Retinal pigment epithelial cell (primary cell): ENCODE data around the gene SH2B3.
"Not testable (repeated sequence)": the region's sequence is repeated elsewhere in the genome, so short reads cannot be mapped to it uniquely, and the experiment has no call there.

Source experiments
- DNase-seq: peaks from one replicate; pipeline ENCODE4 v3.0.0-alpha.2; 2010; ENCODE audit warnings: low read depth
- H3K4me3 ChIP-seq: 2 replicates; pipeline ENCODE4 v1.5.1; 2011; ENCODE audit warnings: mild to moderate bottlenecking, low read length, control low read depth, moderate library complexity
- CTCF ChIP-seq: conservative IDR thresholded peaks from 2 replicates; pipeline ENCODE4 v1.5.1; 2011; ENCODE audit warnings: low read depth, low read length, control low read depth, inconsistent platforms

Gene SH2B3

GRCh38 chr12:111398530-111398929 is 7.2 kb upstream of the SH2B3 start:
- no peak overlapping the region for H3K4me3 ChIP-seq
- DNase-seq = no peak
- TF ChIP-seq CTCF = no peak

- DNase-seq, H3K4me3 ChIP-seq: not testable (repeated sequence)
Observed at GRCh38 chr12:111399741-111400404, 5.8 kb upstream of the SH2B3 start.

GRCh38 chr12:111401167-111401605 is 4.5 kb upstream of the SH2B3 start:
- DNase-seq = no peak
- H3K4me3 ChIP-seq = no peak overlapping the region
- no peak for TF ChIP-seq CTCF

GRCh38 chr12:111402490-111402824 is 3.3 kb upstream of the SH2B3 start:
- not testable (repeated sequence) for H3K4me3 ChIP-seq, DNase-seq

- peak overlapping the region; percentile 58 for H3K4me3 ChIP-seq
- no peak for DNase-seq
- TF ChIP-seq CTCF = no peak
Observed at GRCh38 chr12:111404362-111405148, 1.2 kb upstream of the SH2B3 start.

GRCh38 chr12:111405149-111405858 is 419 bp upstream of the SH2B3 start:
- peak overlapping the region; percentile 58 for H3K4me3 ChIP-seq
- TF ChIP-seq CTCF = peak; percentile 60
- DNase-seq = peak; percentile 63

- TF ChIP-seq CTCF = no peak
- no peak for DNase-seq
- H3K4me3 ChIP-seq = peak overlapping the region; percentile 74
Observed at GRCh38 chr12:111406474-111407376, 1.0 kb downstream of the SH2B3 start.
